Adrenal gland (tissue), 5 donors: ENCODE data around the gene LGALS8.

Source experiments
- CTCF ChIP-seq, 6 experiments: fragments of 450-650 bp in 4 of 6; fragments of 200-600 bp in 2 of 6; sonication (generic) in 1 of 6; IDR thresholded peaks; 1 replicate in 5 of 6; 2 replicates in 1 of 6; pipeline versions ENCODE4 v1.5.1 to v1.8.0; 2016 to 2021; ENCODE audit warnings: antibody characterized with exemption in 6 of 6, mild to moderate bottlenecking in 2 of 6, moderate library complexity in 1 of 6
- POLR2A ChIP-seq, 2 donors: fragments of 450-650 bp; IDR thresholded peaks; one replicate each; pipeline ENCODE4 v1.6.1; 2017; ENCODE audit warnings: antibody characterized with exemption in 2 of 2, mild to moderate bottlenecking in 2 of 2, moderate library complexity in 1 of 2
- donor health status: DM: no; HTN: no; CAD: no.

GRCh38 chr1:236491469-236492136 is 32.2 kb upstream of the LGALS8 start:
- TF ChIP-seq CTCF (IDR thresholded peaks at IDR 0.05), result no peak
- TF ChIP-seq POLR2A (IDR thresholded peaks at IDR 0.05), result no peak
